IPS DF 19.7 (cell line): ENCODE results near the gene NOP53.
"Not testable (repeated sequence)": the region's sequence is repeated elsewhere in the genome, so short reads cannot be mapped to it uniquely, and the experiment has no call there.

ENCODE experiments used
- DNase-seq: peaks from one replicate; pipeline ENCODE4 v3.0.0-alpha.2; 2013; ENCODE audit warnings: low read depth, low spot score

NOP53 gene

GRCh38 chr19:47718415-47719046 is 26.8 kb upstream of the NOP53 start:
- DNase-seq = not testable (repeated sequence)

GRCh38 chr19:47719047-47719859 is 26.1 kb upstream of the NOP53 start:
- no peak for DNase-seq

GRCh38 chr19:47720669-47721422 is 24.5 kb upstream of the NOP53 start:
- no peak for DNase-seq

GRCh38 chr19:47723581-47723940 is 21.8 kb upstream of the NOP53 start:
- no peak for DNase-seq

- no peak for DNase-seq
Measured at GRCh38 chr19:47725759-47726401, 19.5 kb upstream of the NOP53 start.

GRCh38 chr19:47726467-47726866 is 18.9 kb upstream of the NOP53 start:
- no peak for DNase-seq

- not testable (repeated sequence) for DNase-seq
Measured at GRCh38 chr19:47728295-47728694, 17.1 kb upstream of the NOP53 start.

GRCh38 chr19:47729468-47729798 is 15.9 kb upstream of the NOP53 start:
- no peak for DNase-seq

GRCh38 chr19:47729799-47730520 is 15.4 kb upstream of the NOP53 start:
- no peak for DNase-seq

GRCh38 chr19:47730521-47730889 is 14.8 kb upstream of the NOP53 start:
- no peak for DNase-seq

- DNase-seq = no peak
Measured at GRCh38 chr19:47730910-47731309, 14.4 kb upstream of the NOP53 start.

- no peak for DNase-seq
Measured at GRCh38 chr19:47735131-47735530, 10.2 kb upstream of the NOP53 start.

GRCh38 chr19:47740866-47741519 is 4.4 kb upstream of the NOP53 start:
- DNase-seq = no peak

- no peak for DNase-seq
Measured at GRCh38 chr19:47741544-47742140, 3.7 kb upstream of the NOP53 start.

GRCh38 chr19:47742634-47743033 is 2.7 kb upstream of the NOP53 start:
- DNase-seq = no peak

GRCh38 chr19:47746129-47746528 is 783 bp downstream of the NOP53 start:
- not testable (repeated sequence) for DNase-seq

- DNase-seq = no peak
Measured at GRCh38 chr19:47749326-47749725, 4.0 kb downstream of the NOP53 start.

GRCh38 chr19:47750752-47751151 is 5.4 kb downstream of the NOP53 start:
- DNase-seq = no peak

GRCh38 chr19:47752440-47753211 is 7.3 kb downstream of the NOP53 start:
- no peak for DNase-seq
